Liver (tissue), 9 donors: ENCODE results near the gene TM9SF3. TPM values are rescaled to one million over a fixed set of nuclear protein-coding genes. Genes with fewer than 3 reads are reported as not detected.

ENCODE experiments used
- DNase-seq: peaks from one replicate; pipeline ENCODE4 v3.0.0-alpha.2; 2017; ENCODE audit warnings: low spot score
- H3K27ac ChIP-seq, 2 donors: one replicate each; pipeline ENCODE4 v1.7.0; 2013; ENCODE audit warnings: inconsistent platforms in 2 of 2, low read length in 2 of 2, control low read depth in 1 of 2, low read depth in 1 of 2, mild to moderate bottlenecking in 1 of 2
- H3K27me3 ChIP-seq, 4 donors: one replicate each; pipeline versions ENCODE4 v1.6.1 to v1.7.0; 2013; ENCODE audit warnings: low read length in 3 of 4, inconsistent platforms in 1 of 4, mild to moderate bottlenecking in 1 of 4, moderate library complexity in 1 of 4; ENCODE audit not compliant: control insufficient read depth in 4 of 4, insufficient read depth in 4 of 4
- H3K36me3 ChIP-seq, 4 donors: one replicate each; pipeline versions ENCODE4 v1.6.1 to v1.7.0; 2013; ENCODE audit warnings: low read length in 3 of 4, mild to moderate bottlenecking in 3 of 4, low read depth in 1 of 4, moderate library complexity in 1 of 4; ENCODE audit not compliant: control insufficient read depth in 4 of 4, insufficient read depth in 3 of 4
- H3K4me1 ChIP-seq, 4 donors: one replicate each; pipeline versions ENCODE4 v1.6.1 to v1.7.0; 2013; ENCODE audit warnings: low read length in 3 of 4, mild to moderate bottlenecking in 3 of 4, moderate library complexity in 1 of 4; ENCODE audit not compliant: control insufficient read depth in 4 of 4, insufficient read depth in 4 of 4
- H3K4me3 ChIP-seq, 3 donors: one replicate each; pipeline versions ENCODE4 v1.6.1 to v1.7.0; 2013; ENCODE audit warnings: low read length in 3 of 3, control low read depth in 1 of 3, low read depth in 1 of 3, mild to moderate bottlenecking in 1 of 3
- H3K9ac ChIP-seq, 2 donors: one replicate each; pipeline ENCODE4 v1.7.0; 2013; ENCODE audit warnings: low read length in 2 of 2, mild to moderate bottlenecking in 2 of 2, moderate library complexity in 2 of 2, control low read depth in 1 of 2, low read depth in 1 of 2
- H3K9me3 ChIP-seq, 4 donors: one replicate each; pipeline versions ENCODE4 v1.6.1 to v1.7.0; 2013; ENCODE audit warnings: low read length in 3 of 4; ENCODE audit not compliant: control insufficient read depth in 4 of 4
- FOXA1 ChIP-seq: IDR thresholded peaks from 2 replicates; pipeline ENCODE4 v1.6.1; 2016; ENCODE audit warnings: antibody characterized with exemption
- HNF4G ChIP-seq: IDR thresholded peaks from 2 replicates; pipeline ENCODE4 v1.6.1; 2016; ENCODE audit warnings: antibody characterized with exemption
- JUND ChIP-seq, 2 donors: IDR thresholded peaks; 2 replicates each; pipeline ENCODE4 v1.6.1; 2016; ENCODE audit warnings: antibody characterized with exemption in 2 of 2
- NR2F2 ChIP-seq: IDR thresholded peaks from 2 replicates; pipeline ENCODE4 v1.6.1; 2016; ENCODE audit warnings: antibody characterized with exemption
- RAD21 ChIP-seq, 2 donors: IDR thresholded peaks; 2 replicates each; pipeline ENCODE4 v1.6.1; 2016; ENCODE audit warnings: antibody characterized with exemption in 2 of 2, mild to moderate bottlenecking in 2 of 2
- SP1 ChIP-seq: IDR thresholded peaks from 2 replicates; pipeline ENCODE4 v1.6.1; 2018; ENCODE audit warnings: antibody characterized with exemption, mild to moderate bottlenecking
- YY1 ChIP-seq: IDR thresholded peaks from 2 replicates; pipeline ENCODE4 v1.6.1; 2016; ENCODE audit warnings: antibody characterized with exemption, mild to moderate bottlenecking
- ZBTB33 ChIP-seq: IDR thresholded peaks from 2 replicates; pipeline ENCODE4 v1.6.1; 2016; ENCODE audit warnings: antibody characterized with exemption
- WGBS: extraction: QIAGEN DNeasy Blood & Tissue Kit; methylation state at CpG from one replicate; pipeline ENCODE4 v1.1.7; 2013; 5-methylcytosine and 5-hydroxymethylcytosine counted together
- polyA plus RNA-seq, 2 donors: library from polyadenylated mRNA; stranded (reverse) in 1 of 2; unstranded in 1 of 2; fragments of 200-250 nt in 1 of 2; fragments of >200 nt in 1 of 2; fragmentation: Nextera tagmentation in 1 of 2; extraction: Ambion mirVana in 1 of 2; gene quantifications; one replicate each; pipeline versions ENCODE4 v1.2.1 to v1.2.3, GENCODE V29; 2013 to 2015
- total RNA-seq, 2 donors: library from RNA; depleted of rRNA; stranded (reverse); fragments of >200 nt; gene quantifications; one replicate each; pipeline ENCODE4 v1.2.3, GENCODE V29; 2014
- TF ChIP-seq, protein P1 (sequence below): fragments of 150-350 bp; IDR thresholded peaks from 2 replicates; pipeline ENCODE4 v1.5.1; 2017; ENCODE audit warnings: improper control_type of control experiment, low read depth, low read length; ENCODE audit not compliant: missing input control
- TF ChIP-seq, protein P2 (sequence below): IDR thresholded peaks from 2 replicates; pipeline ENCODE4 v1.6.1; 2016; ENCODE audit warnings: antibody characterized with exemption
- donor health status: healthy.
- donor health status: healthy.
- donor health status: healthy.
- donor health status: healthy.
- donor health status: healthy.

Gene TM9SF3
- total and polyA plus RNA-seq, 4 donors = 20.5 to 115 (median 55.4) TPM

DNA sequence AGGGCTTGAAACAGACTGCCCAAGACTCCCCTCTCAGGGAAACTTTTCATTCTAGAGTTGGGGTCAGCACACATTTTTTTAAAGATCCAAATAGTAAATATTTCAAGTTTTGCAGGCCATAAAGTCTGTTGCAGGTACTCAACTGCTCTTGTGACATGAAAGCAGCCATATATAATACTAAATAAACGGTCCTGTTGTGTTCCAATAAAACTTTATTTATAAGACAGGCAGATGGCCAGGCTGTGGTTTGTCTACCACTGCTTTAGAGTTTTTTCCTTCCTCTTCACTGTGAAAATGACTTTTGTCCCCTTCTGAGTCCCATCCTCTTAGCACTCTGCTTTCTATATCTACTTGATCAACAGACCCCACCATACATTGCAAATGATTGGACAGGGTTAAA, 40.5 kb upstream of the TM9SF3 start:
- Histone ChIP-seq H3K9ac (no peak overlapping the region), H3K4me3 (no peak overlapping the region), H3K9me3 (no peaks in the 10 kb centered on the region), H3K36me3 (peaks cover 8 to 69% (median 53%) of the 10 kb centered on the region in 4 donors), H3K27me3 (no peaks in the 10 kb centered on the region), H3K4me1 (no peaks in the 10 kb centered on the region), H3K27ac (no peak overlapping the region)
- TF ChIP-seq, protein P1, sequence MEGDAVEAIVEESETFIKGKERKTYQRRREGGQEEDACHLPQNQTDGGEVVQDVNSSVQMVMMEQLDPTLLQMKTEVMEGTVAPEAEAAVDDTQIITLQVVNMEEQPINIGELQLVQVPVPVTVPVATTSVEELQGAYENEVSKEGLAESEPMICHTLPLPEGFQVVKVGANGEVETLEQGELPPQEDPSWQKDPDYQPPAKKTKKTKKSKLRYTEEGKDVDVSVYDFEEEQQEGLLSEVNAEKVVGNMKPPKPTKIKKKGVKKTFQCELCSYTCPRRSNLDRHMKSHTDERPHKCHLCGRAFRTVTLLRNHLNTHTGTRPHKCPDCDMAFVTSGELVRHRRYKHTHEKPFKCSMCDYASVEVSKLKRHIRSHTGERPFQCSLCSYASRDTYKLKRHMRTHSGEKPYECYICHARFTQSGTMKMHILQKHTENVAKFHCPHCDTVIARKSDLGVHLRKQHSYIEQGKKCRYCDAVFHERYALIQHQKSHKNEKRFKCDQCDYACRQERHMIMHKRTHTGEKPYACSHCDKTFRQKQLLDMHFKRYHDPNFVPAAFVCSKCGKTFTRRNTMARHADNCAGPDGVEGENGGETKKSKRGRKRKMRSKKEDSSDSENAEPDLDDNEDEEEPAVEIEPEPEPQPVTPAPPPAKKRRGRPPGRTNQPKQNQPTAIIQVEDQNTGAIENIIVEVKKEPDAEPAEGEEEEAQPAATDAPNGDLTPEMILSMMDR = no peak
- TF ChIP-seq ZBTB33 (no peak), RAD21 (IDR thresholded peaks at IDR 0.05) (no peak), NR2F2 (no peak), JUND (IDR thresholded peaks at IDR 0.05) (no peak), FOXA1 (no peak)
- TF ChIP-seq, protein P2, sequence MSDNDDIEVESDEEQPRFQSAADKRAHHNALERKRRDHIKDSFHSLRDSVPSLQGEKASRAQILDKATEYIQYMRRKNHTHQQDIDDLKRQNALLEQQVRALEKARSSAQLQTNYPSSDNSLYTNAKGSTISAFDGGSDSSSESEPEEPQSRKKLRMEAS = no peak
- DNase-seq = no peak
- WGBS = 88% methylated on average over 1 of the region's 1 CpG

GRCh38 chr10:96626795-96627194, 40.0 kb upstream of the TM9SF3 start:
- Histone ChIP-seq H3K27ac (no peak overlapping the region), H3K4me1 (no peaks in the 10 kb centered on the region), H3K36me3 (peaks cover 8 to 74% (median 57%) of the 10 kb centered on the region in 4 donors), H3K9me3 (no peaks in the 10 kb centered on the region), H3K9ac (no peak overlapping the region), H3K4me3 (no peak overlapping the region), H3K27me3 (no peaks in the 10 kb centered on the region)
- no peak for TF ChIP-seq YY1
- TF ChIP-seq RAD21 (IDR thresholded peaks at IDR 0.05) = peak in 1 of 2 donors; percentile 7
- no peak for DNase-seq
- WGBS = 91% methylated on average over 5 of the region's 5 CpGs

DNA sequence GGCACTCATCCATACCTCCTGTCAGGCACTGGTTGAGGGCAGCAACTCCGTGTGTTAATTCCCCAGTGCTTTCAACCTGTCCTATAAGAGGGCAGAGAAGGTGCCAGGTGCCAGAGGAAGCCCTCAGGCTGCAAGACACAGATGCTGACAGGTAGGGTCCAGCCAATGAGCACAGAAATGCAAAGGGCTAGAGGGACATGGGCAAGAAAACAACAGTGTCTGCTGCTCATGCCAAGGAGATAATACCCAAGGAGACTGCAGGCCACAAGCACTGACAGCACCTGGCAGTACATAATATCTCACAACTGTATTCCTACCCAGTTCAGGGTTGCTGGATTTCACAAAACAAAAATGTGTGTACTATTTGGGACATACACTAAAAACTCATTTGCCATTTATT, 38.4 kb upstream of the TM9SF3 start:
- 90% methylated on average over 1 of the region's 1 CpG for whole genome bisulfite sequencing
- H3K36me3 ChIP-seq = peaks cover 13 to 79% (median 71%) of the 10 kb centered on the region in 4 donors
- TF ChIP-seq SP1 (no peak), HNF4G (no peak), ZBTB33 (no peak), JUND (IDR thresholded peaks at IDR 0.05) (no peak)
- TF ChIP-seq, protein P1 = no peak

More for the DNA sequence above, 38.4 kb upstream of the TM9SF3 start:
- no peak overlapping the region for H3K4me3 ChIP-seq
- no peaks in the 10 kb centered on the region for H3K9me3 ChIP-seq
- no peaks in the 10 kb centered on the region for H3K4me1 ChIP-seq
- H3K27ac ChIP-seq = no peak overlapping the region
- no peak overlapping the region for H3K9ac ChIP-seq
- H3K27me3 ChIP-seq = no peaks in the 10 kb centered on the region
- DNase-seq = no peak
